Measurements from ENCODE around the gene SUSD6.
A peak's percentile ranks its signal among the peaks of the same experiment; 100 is the strongest.
"Not testable (repeated sequence)": the region's sequence is repeated elsewhere in the genome, so short reads cannot be mapped to it uniquely, and the experiment has no call there.

The SUSD6 gene

GRCh38 chr14:69698572-69698971 is 87.2 kb downstream of the SUSD6 start:
- DNase-seq: no peak

- DNase-seq: not testable (repeated sequence)
Observed at GRCh38 chr14:69699243-69699642, 87.8 kb downstream of the SUSD6 start.

DNA sequence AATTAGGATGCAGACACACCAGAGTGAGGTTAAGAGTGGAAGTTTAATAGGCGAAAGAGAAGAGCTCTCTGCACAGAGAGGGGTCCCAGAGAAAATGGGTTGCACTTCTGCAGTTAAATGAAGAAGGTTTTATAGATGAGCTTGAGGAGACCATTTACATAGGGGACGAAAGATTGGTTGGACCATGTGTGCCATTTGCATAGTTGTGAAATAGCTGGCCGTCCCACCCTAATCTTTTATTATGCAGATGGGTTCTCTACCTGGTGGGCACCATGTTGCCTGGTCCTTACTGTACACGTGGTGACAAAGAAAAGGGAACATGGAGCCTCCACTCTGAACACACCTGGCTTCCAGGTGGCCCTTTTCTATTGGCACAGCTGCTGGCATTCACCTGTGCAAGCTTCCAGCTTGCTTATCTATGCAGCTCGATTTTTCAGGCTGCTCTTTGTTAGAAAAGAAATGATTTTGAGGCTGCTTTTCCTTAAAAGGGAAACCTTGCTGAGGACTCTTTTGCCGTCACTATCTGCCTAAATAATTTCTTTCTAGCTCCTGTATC is 88.4 kb downstream of the SUSD6 start:
- peak; percentile 28 to 37 for DNase-seq

DNA sequence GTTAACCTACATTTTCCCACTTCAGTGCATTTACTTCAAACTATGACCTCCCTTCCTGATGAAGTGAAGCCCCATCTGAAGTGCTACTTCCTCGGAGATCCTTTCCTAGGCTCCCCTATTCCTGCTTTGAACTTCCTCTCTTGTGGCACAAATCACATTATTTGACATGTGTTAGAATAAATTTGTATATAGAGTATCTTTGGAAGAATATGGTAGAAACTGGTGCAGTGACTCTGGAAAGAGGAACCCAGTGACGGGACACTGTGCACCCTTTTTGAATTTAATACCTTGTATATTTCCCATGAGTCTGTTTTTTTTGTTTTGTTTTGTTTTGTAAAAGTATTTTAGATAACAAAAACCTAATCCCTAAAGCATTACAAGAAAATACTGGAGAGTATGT is 89.2 kb downstream of the SUSD6 start:
- DNase-seq: no peak

GRCh38 chr14:69701291-69701690 is 89.9 kb downstream of the SUSD6 start:
- DNase-seq: no peak

DNA sequence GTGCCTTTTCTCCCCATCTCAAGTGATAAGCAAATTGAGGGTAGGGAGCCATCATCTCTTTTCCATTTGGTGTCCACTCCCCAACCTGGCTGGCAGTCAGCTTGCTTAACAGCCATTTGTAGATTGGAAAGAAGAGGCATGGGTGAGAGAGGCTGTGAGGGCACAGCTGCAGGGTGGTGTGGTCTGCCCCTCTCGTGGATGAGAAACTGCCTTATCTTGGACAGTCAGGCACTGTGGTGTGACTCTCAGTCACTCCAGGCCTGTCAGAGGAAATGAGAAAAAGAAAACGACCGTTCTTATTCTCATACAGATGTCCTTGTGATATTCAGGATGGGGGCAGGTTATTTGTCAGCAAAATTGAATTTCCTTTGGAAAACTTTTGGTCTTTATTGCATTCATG is 90.5 kb downstream of the SUSD6 start:
- DNase-seq: no peak

GRCh38 chr14:69703047-69704039 is 91.9 kb downstream of the SUSD6 start:
- no peak for DNase-seq

DNA sequence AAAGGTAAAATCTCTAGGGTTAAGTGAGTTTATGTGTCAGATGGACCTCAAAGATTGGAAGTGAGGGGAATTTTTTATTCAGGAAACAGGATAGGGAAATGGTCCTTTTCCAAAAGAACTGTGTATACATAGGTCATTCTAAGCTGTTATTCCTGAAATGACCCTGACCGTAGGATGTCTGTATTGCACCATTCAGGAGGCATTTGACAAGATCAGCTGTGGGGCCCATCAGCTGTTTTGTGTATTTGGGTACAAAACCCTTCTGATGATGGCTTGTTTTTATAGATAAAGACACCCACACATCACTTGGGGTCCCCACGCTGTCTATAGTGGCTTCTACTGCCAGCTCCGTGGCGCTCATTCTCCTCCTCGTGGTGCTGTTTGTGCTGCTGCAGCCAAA is 92.9 kb downstream of the SUSD6 start:
- DNase-seq: no peak

- no peak for DNase-seq
Observed at GRCh38 chr14:69705706-69706105, 94.3 kb downstream of the SUSD6 start.

DNA sequence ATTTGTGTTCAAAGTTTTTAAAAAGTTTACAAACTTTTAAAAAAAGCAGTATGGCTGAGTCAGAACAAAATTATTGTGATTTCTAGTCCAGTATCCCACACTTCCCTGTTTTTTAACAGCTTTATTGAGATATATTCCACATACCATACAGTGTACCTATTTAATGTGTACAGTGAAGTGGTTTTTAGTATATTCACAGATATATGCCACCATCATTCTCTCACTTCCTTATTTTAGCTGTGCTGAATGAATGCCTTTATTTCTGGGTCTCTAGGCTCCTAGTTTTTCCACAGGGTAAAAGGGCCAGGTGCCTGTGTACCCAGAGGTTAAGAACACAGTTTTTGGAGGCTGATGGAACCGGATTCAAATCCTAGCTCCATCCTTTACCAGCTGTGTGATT is 96.7 kb downstream of the SUSD6 start:
- no peak for DNase-seq

GRCh38 chr14:69708586-69709560 is 97.5 kb downstream of the SUSD6 start:
- DNase-seq: peak; percentile 33 to 48

DNA sequence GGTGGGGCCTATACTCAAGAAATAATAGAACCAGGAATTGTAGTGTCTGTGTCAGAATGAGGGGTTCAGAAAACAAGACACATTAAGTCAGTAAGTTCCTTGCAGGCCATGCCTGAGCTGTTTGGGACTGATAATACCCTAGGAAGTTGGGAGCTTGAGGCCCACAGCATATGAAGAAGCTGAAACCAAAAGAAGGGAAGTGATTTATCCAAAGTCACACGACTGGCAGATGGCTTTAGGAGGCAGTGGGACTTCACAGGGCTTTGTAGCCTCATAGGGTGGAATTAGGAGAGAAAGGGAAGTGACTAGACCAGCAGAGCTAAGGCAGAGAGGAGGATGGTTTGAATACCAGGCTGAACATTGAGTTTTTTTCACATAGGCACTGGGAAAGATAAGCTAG is 99.0 kb downstream of the SUSD6 start:
- DNase-seq: no peak

GRCh38 chr14:69711065-69711464 is 99.7 kb downstream of the SUSD6 start:
- peak in 1 of 2 experiments; percentile 37 for DNase-seq

- no peak for DNase-seq
Observed at GRCh38 chr14:69711477-69711876, 100.1 kb downstream of the SUSD6 start.

DNA sequence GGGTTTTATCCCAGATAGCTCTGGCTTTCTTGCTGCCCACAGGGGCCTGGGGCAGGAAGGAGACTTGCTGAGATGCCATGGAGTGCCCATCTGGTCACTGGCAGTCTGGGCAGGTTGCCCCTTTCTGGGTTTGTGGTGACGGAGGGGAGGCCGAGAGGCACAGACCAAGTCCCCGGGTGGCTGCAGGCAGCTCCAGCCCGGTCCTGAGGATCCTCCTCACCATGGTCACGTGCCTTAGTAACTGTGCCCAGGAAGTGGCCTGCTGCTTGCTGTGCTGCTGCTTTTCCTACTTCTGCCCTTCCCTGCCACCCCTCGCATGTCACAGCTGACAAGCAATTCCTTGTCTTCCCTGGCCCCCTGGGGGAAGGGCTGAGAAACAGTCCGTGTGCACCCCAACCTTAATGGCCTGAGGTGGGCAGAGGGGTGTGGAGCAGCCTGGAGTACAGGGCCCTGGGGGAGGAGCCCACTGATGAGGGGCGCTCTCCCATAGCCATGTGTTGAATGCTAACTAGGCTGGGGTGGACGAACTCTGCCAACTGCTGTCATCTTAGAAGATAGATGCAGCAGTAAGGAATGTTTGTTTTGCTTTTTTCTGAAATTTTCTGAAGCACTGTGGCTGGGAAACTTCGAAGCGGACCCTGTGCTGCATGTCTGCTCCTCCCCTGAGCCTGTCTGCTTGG is 100.6 kb downstream of the SUSD6 start:
- DNase-seq: peak; percentile 15 to 24

DNA sequence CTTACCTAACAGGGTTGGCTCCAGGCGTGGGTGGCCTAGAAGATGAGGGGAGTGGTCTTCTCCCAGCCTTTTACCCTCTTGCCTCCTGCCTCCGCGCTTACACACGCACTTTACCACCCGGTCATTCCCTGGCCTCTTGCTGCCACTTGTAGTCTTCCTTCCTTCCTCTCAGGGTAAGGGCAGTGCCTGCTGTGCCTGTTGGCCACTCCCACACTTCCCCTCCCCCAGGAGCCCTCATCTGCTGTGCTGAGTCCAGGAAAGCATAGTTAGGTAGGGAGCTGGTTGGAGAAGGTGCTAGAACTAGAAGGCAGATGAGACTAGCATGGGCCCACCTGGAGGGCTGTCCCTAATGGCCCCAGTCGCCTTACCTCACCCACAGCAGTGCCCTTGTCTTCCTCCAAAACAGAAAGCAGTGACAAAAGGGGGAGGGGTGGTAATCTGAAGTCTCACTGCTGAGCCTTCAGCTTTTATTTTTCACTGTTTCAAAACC is 101.2 kb downstream of the SUSD6 start:
- peak; percentile 64 to 76 for DNase-seq

- peak; percentile 85 to 86 for DNase-seq
Observed at GRCh38 chr14:69713209-69713781, 101.9 kb downstream of the SUSD6 start.

DNA sequence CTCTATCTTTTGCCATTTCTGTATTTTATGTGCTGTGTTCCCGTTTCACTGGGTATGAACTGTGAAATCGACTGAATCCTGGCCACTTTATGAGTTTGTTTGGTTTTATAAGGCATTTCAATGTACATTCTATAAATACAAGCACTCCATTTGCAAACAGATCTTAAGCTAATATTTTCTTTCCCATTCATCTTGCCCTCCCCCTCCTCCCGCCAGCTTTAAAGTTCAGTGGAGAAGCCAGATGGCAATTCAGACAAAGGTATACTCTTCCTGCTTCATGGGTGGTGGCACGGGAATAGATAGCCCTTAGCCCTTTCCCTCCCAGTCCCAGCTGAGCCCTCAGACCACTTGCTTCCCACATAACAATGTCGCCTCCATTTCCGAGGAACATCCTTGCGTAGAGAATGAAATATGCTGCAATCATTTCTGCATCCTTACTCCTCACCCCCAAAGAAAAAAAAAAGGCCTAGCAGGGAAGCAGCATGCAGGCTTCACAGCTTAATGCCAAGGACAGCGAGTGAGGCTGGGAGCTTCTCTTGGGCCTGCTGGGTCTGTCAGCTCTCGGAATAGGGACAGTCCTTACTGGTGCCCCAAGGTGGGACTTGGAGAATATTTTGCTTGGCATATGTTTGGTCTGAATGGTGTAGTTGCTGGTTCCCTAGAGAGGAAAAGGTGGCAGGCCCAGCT is 102.7 kb downstream of the SUSD6 start:
- DNase-seq: peak in 1 of 2 experiments; percentile 41

DNA sequence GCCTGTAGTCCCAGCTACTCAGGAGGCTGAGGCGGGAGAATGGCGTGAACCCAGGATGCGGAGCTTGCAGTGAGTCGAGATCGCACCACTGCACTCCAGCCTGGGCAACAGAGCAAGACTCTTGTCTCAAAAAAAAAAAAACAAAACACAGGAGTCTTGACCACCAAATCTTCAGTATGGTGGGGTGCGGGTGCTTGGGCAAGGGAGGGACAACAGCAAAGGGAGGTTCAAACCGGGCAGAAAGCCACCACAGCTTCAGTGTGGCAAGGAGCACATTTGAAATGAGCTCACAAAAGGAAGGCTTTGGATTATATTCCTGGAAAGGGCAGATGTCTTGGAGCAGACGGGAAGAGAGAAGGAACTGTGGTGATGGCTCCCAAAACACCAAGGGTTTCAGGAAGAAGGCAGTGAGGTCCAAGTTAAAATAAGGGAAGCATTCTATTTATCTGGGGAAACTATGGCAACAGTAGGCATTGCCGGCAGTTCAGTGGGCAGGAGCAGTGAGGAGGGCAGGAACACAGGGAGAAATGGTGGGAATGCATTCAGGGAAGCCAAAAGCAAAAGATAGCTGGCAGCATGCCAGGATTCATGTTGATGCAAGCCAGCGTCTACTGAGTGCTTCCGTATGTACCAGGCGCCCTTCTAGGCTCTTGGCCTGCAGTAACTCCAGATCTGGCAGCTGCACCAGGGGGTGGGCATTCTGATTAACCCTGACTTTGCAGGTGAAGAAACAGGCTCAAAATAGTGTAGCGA is 104.5 kb downstream of the SUSD6 start:
- DNase-seq: peak in 1 of 2 experiments; percentile 17

- no peak for DNase-seq
Observed at GRCh38 chr14:69716478-69717187, 105.2 kb downstream of the SUSD6 start.

Data from NCI-H526 (cell line).